Panc1 (cell line): Measurements from ENCODE around the gene ULBP2. TPM values are rescaled to one million over a fixed set of nuclear protein-coding genes. Genes with fewer than 3 reads are reported as not detected.

Experiments used
- ATAC-seq: fragments of 200-7000 bp; cut with Tn5 transposase; 2 replicates; pipeline ENCODE4 v1.9.1; 2020; ENCODE audit warnings: mild to moderate bottlenecking, moderate library complexity
- BruUV-seq: library from RNA; stranded (reverse); fragments of 400-500 nt; replicated peaks from 2 replicates; lab custom pipeline; 2021; lab: Mats Ljungman, UMichigan
- CTCF ChIA-PET: fragments of 300-600 bp; sonication (Branson Sonifier 250); formaldehyde crosslinking; loops from one replicate; lab custom pipeline; 2022; ENCODE audit warnings: antibody characterized with exemption; lab: Charles Lee
- POLR2A ChIA-PET: fragments of 300-600 bp; sonication (Branson Sonifier 250); formaldehyde crosslinking; loops from one replicate; lab custom pipeline; 2022; ENCODE audit warnings: antibody characterized with exemption; lab: Charles Lee
- DNase-seq: peaks from one replicate; pipeline ENCODE4 v3.0.0-alpha.2; 2010; ENCODE audit warnings: low read depth, low spot score
- H3K27ac ChIP-seq: 2 replicates; pipeline ENCODE4 v1.5.1; 2011; ENCODE audit warnings: mild to moderate bottlenecking, low read length, inconsistent platforms
- H3K27me3 ChIP-seq: fragments of 200-500 bp; sonication (Bioruptor generic); 2 replicates; pipeline ENCODE4 v1.6.0; 2014; ENCODE audit warnings: low read length, inconsistent platforms; ENCODE audit not compliant: control insufficient read depth, insufficient read depth
- H3K36me3 ChIP-seq: fragments of 200-500 bp; sonication (Bioruptor generic); 2 replicates; pipeline ENCODE4 v1.5.1; 2014; ENCODE audit warnings: inconsistent platforms, mild to moderate bottlenecking, low read length, moderate library complexity; ENCODE audit not compliant: control insufficient read depth, insufficient read depth
- H3K4me1 ChIP-seq: 2 replicates; pipeline ENCODE4 v1.5.1; 2011; ENCODE audit warnings: inconsistent platforms, mild to moderate bottlenecking, low read length, moderate library complexity; ENCODE audit not compliant: control insufficient read depth, insufficient read depth
- H3K4me3 ChIP-seq, 2 experiments: 2 replicates each; pipeline ENCODE4 v1.5.1; 2011 to 2012; ENCODE audit warnings: low read depth in 2 of 2, low read length in 2 of 2, mild to moderate bottlenecking in 2 of 2, inconsistent platforms in 1 of 2, moderate library complexity in 1 of 2
- H3K9me3 ChIP-seq: fragments of 200-500 bp; sonication (Bioruptor generic); 2 replicates; pipeline ENCODE4 v1.5.1; 2014; ENCODE audit warnings: low read depth, mild to moderate bottlenecking, inconsistent platforms, low read length, moderate library complexity; ENCODE audit not compliant: control insufficient read depth, insufficient read depth
- POLR2AphosphoS5 ChIP-seq: IDR thresholded peaks from 2 replicates; pipeline ENCODE4 v1.6.1; 2012; ENCODE audit warnings: mild to moderate bottlenecking, low read depth, low read length, moderate library complexity
- REST ChIP-seq, 2 experiments: IDR thresholded peaks; 2 replicates each; pipeline ENCODE4 v1.6.1; 2011 to 2012; ENCODE audit warnings: low read depth in 2 of 2, control low read depth in 1 of 2, low read length in 1 of 2, mild to moderate bottlenecking in 1 of 2, moderate library complexity in 1 of 2; ENCODE audit not compliant: insufficient read depth in 1 of 2
- SIN3A ChIP-seq: IDR thresholded peaks from 2 replicates; pipeline ENCODE4 v1.6.1; 2012; ENCODE audit warnings: low read depth, mild to moderate bottlenecking, low read length, moderate library complexity, borderline replicate concordance; ENCODE audit not compliant: insufficient read depth
- TCF7L2 ChIP-seq: IDR thresholded peaks from 2 replicates; pipeline ENCODE4 v1.6.1; 2011; ENCODE audit warnings: mild to moderate bottlenecking, low read depth, low read length, inconsistent platforms
- in situ Hi-C: cut with HindIII; loops from 2 replicates; pipeline ENCODE4 v1.10.0; 2016; ENCODE audit warnings: low sequenced_read_pairs, low pct_unique_long_range_greater_than_20kb
- intact Hi-C: fragments of 100-400 bp; cut with micrococcal nuclease; formaldehyde crosslinking; loops from one replicate; pipeline ENCODE4 v1.10.0; 2022; ENCODE audit not compliant: unreplicated experiment
- total RNA-seq: library from RNA; stranded (reverse); gene quantifications from one replicate; pipeline ENCODE4 v1.2.1, GENCODE V29; 2021; ENCODE audit not compliant: unreplicated experiment
- TF ChIP-seq, protein P1 (sequence below): fragments of 450-650 bp; IDR thresholded peaks from 2 replicates; pipeline ENCODE4 v1.5.1; 2017; ENCODE audit warnings: mild to moderate bottlenecking

The ULBP2 gene
- total RNA-seq, 1 experiment from 2014 or later, result 0.69 TPM

DNA sequence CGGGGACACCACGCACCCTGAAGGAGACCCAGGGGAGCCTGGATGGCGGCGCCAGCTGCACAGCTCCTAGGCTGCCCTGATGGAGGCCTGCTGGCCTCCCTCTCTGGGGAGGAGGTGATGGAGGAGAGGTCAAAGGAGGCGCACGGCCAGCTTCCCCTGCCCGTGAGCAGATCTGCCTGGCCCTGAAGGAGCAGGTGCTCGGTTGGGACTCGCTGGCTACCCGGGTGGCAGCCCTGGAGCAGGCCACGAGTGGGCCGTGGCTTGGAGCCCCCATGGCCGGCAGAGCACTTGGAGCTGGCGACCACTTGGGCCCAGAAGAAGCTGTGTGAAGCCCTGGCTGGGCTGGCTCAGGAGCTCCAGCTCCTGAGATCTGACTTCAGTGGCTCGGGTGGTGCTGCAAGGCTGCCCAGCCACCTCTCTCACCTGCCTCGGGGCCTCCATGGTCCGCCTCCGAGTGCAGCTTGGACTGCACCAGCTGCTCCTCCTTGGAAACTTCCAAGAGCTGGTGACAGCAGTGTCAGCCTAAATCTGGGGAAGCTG lies 36.4 kb upstream of the ULBP2 start:
- no peak for ATAC-seq
- intact Hi-C loops (no loop called here), in situ Hi-C loops (no loop called here)
- no peak overlapping the region for H3K4me3 ChIP-seq
- TF ChIP-seq, protein P1, sequence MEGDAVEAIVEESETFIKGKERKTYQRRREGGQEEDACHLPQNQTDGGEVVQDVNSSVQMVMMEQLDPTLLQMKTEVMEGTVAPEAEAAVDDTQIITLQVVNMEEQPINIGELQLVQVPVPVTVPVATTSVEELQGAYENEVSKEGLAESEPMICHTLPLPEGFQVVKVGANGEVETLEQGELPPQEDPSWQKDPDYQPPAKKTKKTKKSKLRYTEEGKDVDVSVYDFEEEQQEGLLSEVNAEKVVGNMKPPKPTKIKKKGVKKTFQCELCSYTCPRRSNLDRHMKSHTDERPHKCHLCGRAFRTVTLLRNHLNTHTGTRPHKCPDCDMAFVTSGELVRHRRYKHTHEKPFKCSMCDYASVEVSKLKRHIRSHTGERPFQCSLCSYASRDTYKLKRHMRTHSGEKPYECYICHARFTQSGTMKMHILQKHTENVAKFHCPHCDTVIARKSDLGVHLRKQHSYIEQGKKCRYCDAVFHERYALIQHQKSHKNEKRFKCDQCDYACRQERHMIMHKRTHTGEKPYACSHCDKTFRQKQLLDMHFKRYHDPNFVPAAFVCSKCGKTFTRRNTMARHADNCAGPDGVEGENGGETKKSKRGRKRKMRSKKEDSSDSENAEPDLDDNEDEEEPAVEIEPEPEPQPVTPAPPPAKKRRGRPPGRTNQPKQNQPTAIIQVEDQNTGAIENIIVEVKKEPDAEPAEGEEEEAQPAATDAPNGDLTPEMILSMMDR, result no peak
- no peak for TF ChIP-seq REST (IDR thresholded peaks at IDR 0.05; ENCODE audit: insufficient read depth in 1 of 2, low read depth in 2 of 2, low read length in 1 of 2)
- no peak for TF ChIP-seq TCF7L2
- TF ChIP-seq SIN3A, result no peak
- no peak for TF ChIP-seq POLR2AphosphoS5
- BruUV-seq, result no TSS peak
- no peaks in the 10 kb centered on the region for H3K36me3 ChIP-seq
- ChIA-PET CTCF (interaction anchor here (0.6 to 1.2 kb wide), 2 partner anchors 62 to 210 kb away, joined by 3 read pairs; no protein-coding TSS in a partner anchor), POLR2A (interaction anchor here (0.6 kb wide), 1 partner anchor 15 kb away, joined by 4 read pairs; no protein-coding TSS in a partner anchor)
- no peak for DNase-seq
- H3K4me1 ChIP-seq, result no peaks in the 10 kb centered on the region
- H3K27me3 ChIP-seq, result no peaks in the 10 kb centered on the region
- H3K9me3 ChIP-seq, result peaks cover 6% of the 10 kb centered on the region; the same call in 1 of the 2 replicates
- no peak overlapping the region for H3K27ac ChIP-seq

DNA sequence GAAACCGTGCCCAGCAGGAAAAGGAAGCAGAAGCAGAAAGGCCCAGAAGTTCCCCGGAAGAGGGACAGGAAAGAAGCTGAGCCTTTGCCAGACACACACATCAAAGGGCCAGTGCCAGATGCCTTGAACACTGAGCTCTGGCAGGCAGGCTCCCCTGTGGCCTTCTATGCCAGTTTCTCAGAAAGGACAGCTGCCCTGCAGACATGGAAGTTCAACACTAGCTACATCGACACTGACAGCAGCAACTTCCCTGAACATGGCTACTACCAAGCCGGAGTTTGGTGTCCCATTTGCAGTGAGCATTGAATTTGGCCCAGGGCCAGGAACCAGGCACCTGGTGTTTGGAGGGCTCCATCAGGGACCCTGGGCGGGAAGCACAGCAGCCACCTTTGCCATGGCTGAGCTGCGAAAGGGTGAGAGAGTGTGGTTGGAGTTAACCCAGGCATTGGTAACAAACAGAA lies 35.9 kb upstream of the ULBP2 start:
- ChIA-PET POLR2A (interaction anchor here (0.6 kb wide), 1 partner anchor 15 kb away, joined by 4 read pairs; no protein-coding TSS in a partner anchor), CTCF (interaction anchor here (0.6 kb wide), 1 partner anchor 210 kb away, joined by 3 read pairs; no protein-coding TSS in a partner anchor)
- in situ Hi-C loops, result no loop called here

More for the DNA sequence above, 35.9 kb upstream of the ULBP2 start:
- H3K4me3 ChIP-seq, result no peak overlapping the region
- H3K4me1 ChIP-seq, result no peaks in the 10 kb centered on the region
- DNase-seq (no peak), ATAC-seq (no peak)
- peaks cover 6% of the 10 kb centered on the region; the same call in 1 of the 2 replicates for H3K9me3 ChIP-seq
- no peaks in the 10 kb centered on the region for H3K36me3 ChIP-seq
- intact Hi-C loops, result no loop called here
- BruUV-seq, result no TSS peak
- H3K27me3 ChIP-seq, result no peaks in the 10 kb centered on the region
- H3K27ac ChIP-seq, result no peak overlapping the region
- TF ChIP-seq, protein P1, result no peak
- no peak for TF ChIP-seq TCF7L2
- no peak for TF ChIP-seq POLR2AphosphoS5
- no peak for TF ChIP-seq REST (IDR thresholded peaks at IDR 0.05; ENCODE audit: insufficient read depth in 1 of 2, low read depth in 2 of 2, low read length in 1 of 2)
- TF ChIP-seq SIN3A, result no peak
